Trophoblast cell (in vitro differentiated cells and primary cell): ENCODE data around the gene COL6A3.

Source experiments
- DNase-seq, 2 donors: peaks; one replicate each; pipeline ENCODE4 v3.0.0-alpha.2; 2016
- H2AFZ ChIP-seq: 2 replicates; pipeline ENCODE4 v1.6.1; 2013; ENCODE audit warnings: low read length, moderate library complexity, mild to moderate bottlenecking; ENCODE audit not compliant: insufficient read depth, poor library complexity
- H2AK5ac ChIP-seq: 2 replicates; pipeline ENCODE4 v1.6.1; 2013; ENCODE audit warnings: mild to moderate bottlenecking, low read length
- H2BK120ac ChIP-seq: 2 replicates; pipeline ENCODE4 v1.6.1; 2013; ENCODE audit warnings: low read length, mild to moderate bottlenecking, moderate library complexity; ENCODE audit not compliant: insufficient read depth, poor library complexity
- H2BK12ac ChIP-seq: 2 replicates; pipeline ENCODE4 v1.6.1; 2013; ENCODE audit warnings: mild to moderate bottlenecking, low read length, moderate library complexity
- H2BK5ac ChIP-seq: 2 replicates; pipeline ENCODE4 v1.6.1; 2013; ENCODE audit warnings: low read length, low read depth, moderate library complexity, mild to moderate bottlenecking; ENCODE audit not compliant: poor library complexity
- H3K14ac ChIP-seq: 2 replicates; pipeline ENCODE4 v1.6.1; 2013; ENCODE audit warnings: mild to moderate bottlenecking, low read length
- H3K18ac ChIP-seq: 2 replicates; pipeline ENCODE4 v1.6.1; 2013; ENCODE audit warnings: mild to moderate bottlenecking, low read length
- H3K23ac ChIP-seq: 2 replicates; pipeline ENCODE4 v1.6.1; 2013; ENCODE audit warnings: low read length
- H3K27ac ChIP-seq: 2 replicates; pipeline ENCODE4 v1.5.1; 2013; ENCODE audit warnings: low read depth, mild to moderate bottlenecking, inconsistent platforms, low read length, moderate library complexity
- H3K27me3 ChIP-seq: 2 replicates; pipeline ENCODE4 v1.6.1; 2013; ENCODE audit warnings: inconsistent platforms, mild to moderate bottlenecking, low read length, moderate library complexity; ENCODE audit not compliant: insufficient read depth
- H3K36me3 ChIP-seq, 2 experiments: 1 replicate in 1 of 2; 2 replicates in 1 of 2; pipeline ENCODE4 v1.6.1; 2013; ENCODE audit warnings: low read length in 2 of 2, mild to moderate bottlenecking in 2 of 2, moderate library complexity in 1 of 2; ENCODE audit not compliant: insufficient read depth in 2 of 2, control insufficient read depth in 1 of 2
- H3K4ac ChIP-seq: 2 replicates; pipeline ENCODE4 v1.6.1; 2013; ENCODE audit warnings: low read depth, mild to moderate bottlenecking, low read length, moderate library complexity
- H3K4me1 ChIP-seq, 2 experiments: 1 replicate in 1 of 2; 2 replicates in 1 of 2; pipeline ENCODE4 v1.6.1; 2013; ENCODE audit warnings: low read length in 2 of 2, mild to moderate bottlenecking in 2 of 2, moderate library complexity in 1 of 2; ENCODE audit not compliant: insufficient read depth in 2 of 2, control insufficient read depth in 1 of 2
- H3K4me2 ChIP-seq: 2 replicates; pipeline ENCODE4 v1.6.1; 2013; ENCODE audit warnings: inconsistent platforms, mild to moderate bottlenecking, low read length, moderate library complexity
- H3K4me3 ChIP-seq: 2 replicates; pipeline ENCODE4 v1.5.1; 2013; ENCODE audit warnings: mild to moderate bottlenecking, low read depth, low read length, inconsistent platforms
- H3K79me1 ChIP-seq: one replicate; pipeline ENCODE4 v1.6.1; 2013; ENCODE audit warnings: low read length
- H3K79me2 ChIP-seq: 2 replicates; pipeline ENCODE4 v1.6.1; 2013; ENCODE audit warnings: low read length, mild to moderate bottlenecking; ENCODE audit not compliant: control insufficient read depth, insufficient read depth, poor library complexity
- H3K9ac ChIP-seq: 2 replicates; pipeline ENCODE4 v1.6.1; 2013; ENCODE audit warnings: mild to moderate bottlenecking, low read length
- H3K9me3 ChIP-seq: 2 replicates; pipeline ENCODE4 v1.6.1; 2013; ENCODE audit warnings: low read depth, mild to moderate bottlenecking, control low read depth, inconsistent platforms, low read length; ENCODE audit not compliant: insufficient read depth
- H4K12ac ChIP-seq: 2 replicates; pipeline ENCODE4 v1.6.1; 2013; ENCODE audit warnings: low read depth, mild to moderate bottlenecking, low read length, moderate library complexity
- H4K8ac ChIP-seq: 2 replicates; pipeline ENCODE4 v1.6.1; 2013; ENCODE audit warnings: low read depth, mild to moderate bottlenecking, low read length, moderate library complexity
- H4K91ac ChIP-seq: one replicate; pipeline ENCODE4 v1.6.1; 2013; ENCODE audit warnings: low read depth, mild to moderate bottlenecking, low read length, moderate library complexity
- WGBS: extraction: QIAGEN DNeasy Blood & Tissue Kit; methylation state at CpG from one replicate; pipeline ENCODE4 v1.1.7; 2013; ENCODE audit warnings: missing lambda C conversion rate; ENCODE audit not compliant: insufficient read length, insufficient coverage; ENCODE audit errors: extremely low coverage; 5-methylcytosine and 5-hydroxymethylcytosine counted together

COL6A3 gene

GRCh38 chr2:237314681-237315080 lies 99.3 kb downstream of the COL6A3 start:
- H3K9me3 ChIP-seq: no peaks in the 10 kb centered on the region
- no peak overlapping the region for H3K23ac ChIP-seq
- H3K27ac ChIP-seq: peak overlapping the region; percentile 98
- H3K36me3 ChIP-seq: no peaks in the 10 kb centered on the region
- no peaks in the 10 kb centered on the region for H3K27me3 ChIP-seq
- peak overlapping the region; percentile 99 for H2BK12ac ChIP-seq
- peak overlapping the region; percentile 99 for H2BK120ac ChIP-seq
- no peak overlapping the region for H3K4me3 ChIP-seq
- H3K18ac ChIP-seq: peak overlapping the region; percentile 98
- no CpG with 5 or more reads among the region's 3 CpGs for WGBS
- H2AK5ac ChIP-seq: peak overlapping the region; percentile 98
- H3K79me1 ChIP-seq: peaks cover 69% of the 10 kb centered on the region
- H3K4ac ChIP-seq: peak overlapping the region; percentile 97
- no peak for DNase-seq
- peaks cover 5% of the 10 kb centered on the region for H3K79me2 ChIP-seq
- H4K91ac ChIP-seq: peak overlapping the region; percentile 100
- peak overlapping the region; percentile 21 for H3K9ac ChIP-seq
- peak overlapping the region; percentile 97 for H3K14ac ChIP-seq
- H3K4me1 ChIP-seq: peaks cover 10 to 13% of the 10 kb centered on the region in 2 experiments
- H4K12ac ChIP-seq: peak overlapping the region; percentile 90
- H3K4me2 ChIP-seq: no peak overlapping the region
- peak overlapping the region; percentile 96 for H2BK5ac ChIP-seq
- H2AFZ ChIP-seq: peak overlapping the region; percentile 53
- H4K8ac ChIP-seq: peak overlapping the region; percentile 94

- Histone ChIP-seq H4K12ac (peak overlapping the region; percentile 90), H2AK5ac (peak overlapping the region; percentile 98), H3K4me2 (no peak overlapping the region), H3K9ac (no peak overlapping the region), H3K4ac (peak overlapping the region; percentile 97), H2BK120ac (peak overlapping the region; percentile 99), H3K27ac (peak overlapping the region; percentile 98), H3K4me3 (no peak overlapping the region), H3K27me3 (no peaks in the 10 kb centered on the region), H3K36me3 (no peaks in the 10 kb centered on the region), H3K9me3 (no peaks in the 10 kb centered on the region), H2BK5ac (peak overlapping the region; percentile 96), H4K8ac (peak overlapping the region; percentile 94), H3K18ac (peak overlapping the region; percentile 98), H3K23ac (no peak overlapping the region), H3K79me2 (peaks cover 5% of the 10 kb centered on the region), H2BK12ac (peak overlapping the region; percentile 99), H3K14ac (peak overlapping the region; percentile 97), H3K4me1 (peaks cover 10 to 13% of the 10 kb centered on the region in 2 experiments), H3K79me1 (peaks cover 66% of the 10 kb centered on the region), H2AFZ (no peak overlapping the region), H4K91ac (peak overlapping the region; percentile 100)
- no peak for DNase-seq
- no CpG with 5 or more reads among the region's 7 CpGs for WGBS
These were observed 99.8 kb downstream of the COL6A3 start for GRCh38 chr2:237314198-237314597.

DNA sequence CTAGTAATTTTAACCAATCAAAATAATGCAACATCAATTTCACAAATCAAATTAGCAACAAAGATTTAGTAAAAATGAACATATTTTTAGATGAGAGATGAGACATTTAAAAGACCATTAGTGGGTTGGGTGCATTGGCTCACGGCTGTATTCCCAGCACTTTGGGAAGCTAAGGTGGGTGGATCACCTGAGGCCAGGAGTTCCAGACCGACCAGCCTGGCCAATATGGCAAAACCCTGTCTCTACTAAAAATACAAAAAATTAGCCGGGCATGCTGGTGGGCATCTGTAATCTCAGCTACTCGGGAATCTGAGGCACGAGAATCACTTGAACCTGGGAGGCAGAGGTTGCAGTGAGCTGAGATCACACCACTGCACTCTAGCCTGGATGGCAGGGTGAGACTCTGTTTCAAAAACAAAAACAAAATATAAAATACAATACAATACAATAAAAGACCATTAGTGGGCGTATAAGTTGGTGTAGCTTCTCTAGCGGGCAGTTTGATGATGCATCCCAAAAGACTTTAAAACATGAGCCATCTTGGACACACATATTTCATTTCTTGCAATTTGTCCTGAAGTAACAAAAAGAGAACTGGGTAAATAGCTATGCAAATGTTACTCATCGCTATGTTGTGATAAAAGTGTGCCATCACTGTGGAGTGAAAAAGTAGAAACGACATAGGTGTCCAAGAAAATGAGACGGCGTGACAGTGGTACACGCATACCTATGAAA lies 101.8 kb downstream of the COL6A3 start:
- Histone ChIP-seq H4K12ac (no peak overlapping the region), H3K9me3 (no peaks in the 10 kb centered on the region), H4K8ac (peak overlapping the region; percentile 45), H2BK5ac (no peak overlapping the region), H3K79me2 (peaks cover 5% of the 10 kb centered on the region), H4K91ac (peak overlapping the region; percentile 100), H3K14ac (peak overlapping the region; percentile 41), H3K4ac (no peak overlapping the region), H3K27me3 (no peaks in the 10 kb centered on the region), H3K18ac (no peak overlapping the region), H2AFZ (no peak overlapping the region), H3K4me1 (peaks cover 10 to 13% of the 10 kb centered on the region in 2 experiments), H3K27ac (no peak overlapping the region), H3K79me1 (peaks cover 59% of the 10 kb centered on the region), H2BK12ac (peak overlapping the region; percentile 78), H2BK120ac (no peak overlapping the region), H3K36me3 (no peaks in the 10 kb centered on the region), H2AK5ac (peak overlapping the region; percentile 21), H3K4me3 (no peak overlapping the region), H3K23ac (no peak overlapping the region), H3K4me2 (no peak overlapping the region), H3K9ac (no peak overlapping the region)
- DNase-seq: peak; percentile 62 to 76
- no CpG with 5 or more reads among the region's 12 CpGs for WGBS

DNA sequence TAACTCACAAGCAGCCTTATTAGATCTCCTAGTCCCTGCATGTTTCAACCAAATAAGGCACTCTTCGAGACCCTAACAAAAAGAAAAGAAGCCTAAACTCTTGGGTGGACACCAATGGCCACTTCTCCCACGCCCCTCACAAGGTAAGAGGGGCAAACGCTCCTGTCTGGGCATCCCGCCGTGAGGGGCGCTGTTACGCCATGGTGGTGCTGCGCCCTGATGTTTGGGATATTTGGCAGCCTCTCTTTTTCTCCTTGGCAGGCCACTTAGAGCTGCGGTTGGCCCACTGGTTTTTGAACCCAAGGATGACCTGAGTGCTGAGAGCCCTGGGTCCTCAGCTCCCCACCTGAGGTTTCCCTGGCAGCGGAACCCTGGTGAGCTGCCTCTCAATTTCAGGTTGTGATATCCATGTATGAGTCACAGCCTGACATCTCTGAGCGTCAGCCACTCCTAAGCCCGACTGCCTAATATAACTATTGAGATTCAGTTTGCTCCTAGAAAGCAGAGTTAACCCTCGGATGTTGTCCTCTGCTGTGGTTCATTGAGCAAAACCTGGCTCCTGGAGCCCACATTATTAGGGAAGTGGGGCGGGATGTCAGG lies 103.3 kb downstream of the COL6A3 start:
- Histone ChIP-seq H2AFZ (peak overlapping the region; percentile 67), H3K9me3 (no peaks in the 10 kb centered on the region), H3K18ac (peak overlapping the region; percentile 48), H2BK120ac (peak overlapping the region; percentile 86), H3K79me1 (peaks cover 51% of the 10 kb centered on the region), H3K27me3 (no peaks in the 10 kb centered on the region), H3K79me2 (peaks cover 5% of the 10 kb centered on the region), H4K8ac (peak overlapping the region; percentile 86), H3K36me3 (no peaks in the 10 kb centered on the region), H3K27ac (no peak overlapping the region), H3K9ac (no peak overlapping the region), H2BK12ac (peak overlapping the region; percentile 99), H2BK5ac (peak overlapping the region; percentile 80), H3K4me2 (no peak overlapping the region), H4K12ac (peak overlapping the region; percentile 63), H2AK5ac (peak overlapping the region; percentile 96), H3K4me1 (peaks cover 8 to 10% of the 10 kb centered on the region in 2 experiments), H3K23ac (no peak overlapping the region), H3K4ac (peak overlapping the region; percentile 85), H3K14ac (peak overlapping the region; percentile 86), H4K91ac (peak overlapping the region; percentile 98), H3K4me3 (no peak overlapping the region)
- DNase-seq: peak; percentile 8 to 25
- WGBS: no CpG with 5 or more reads among the region's 14 CpGs
